Raji (cell line): Measurements from ENCODE around the gene FHIT.

Source experiments
- POLR2A ChIP-seq: IDR thresholded peaks from 2 replicates; pipeline ENCODE4 v1.6.1; 2011; ENCODE audit warnings: low read depth, low read length, control low read depth; ENCODE audit not compliant: insufficient read depth

FHIT gene

DNA sequence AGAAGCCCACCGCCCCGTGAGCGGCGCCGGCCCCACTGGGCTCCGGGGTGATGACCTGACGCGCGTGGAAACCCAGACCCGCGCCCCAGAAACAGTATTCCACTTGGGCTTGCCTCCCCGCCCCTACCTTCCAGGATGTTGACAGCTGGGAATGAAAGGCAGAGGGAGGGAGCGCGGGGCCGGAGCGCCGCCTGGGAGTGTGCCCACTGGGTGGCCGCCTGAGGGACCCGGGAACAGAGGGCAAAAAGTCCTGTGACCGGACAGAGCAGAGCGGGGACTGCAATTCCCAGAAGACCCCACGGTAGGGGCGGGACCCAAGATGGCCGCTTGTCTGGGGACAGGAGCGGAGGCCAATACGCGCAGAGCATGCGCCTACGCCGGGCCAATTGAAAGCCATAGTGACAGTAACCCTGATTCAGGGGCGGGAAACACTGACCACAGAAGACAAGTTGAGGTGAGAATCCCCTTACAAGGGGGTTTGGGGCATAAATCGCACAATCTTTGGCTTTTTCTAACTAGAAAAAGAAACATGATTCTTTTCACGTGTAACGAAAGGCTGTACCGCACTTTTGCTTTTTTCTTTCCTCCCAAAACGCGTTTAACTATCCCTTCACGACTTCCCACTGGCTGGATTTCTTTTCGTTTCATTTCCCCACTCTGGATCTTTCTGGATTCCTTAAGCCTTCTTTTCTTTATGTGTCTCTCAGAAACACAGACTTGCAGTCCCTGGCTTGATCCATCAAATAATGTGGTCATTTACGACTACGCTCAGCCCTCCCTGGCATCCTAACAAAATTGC, at the start of gene FHIT:
Gene FHIT (minus strand): TSS at position 279 of the 799 bp plus-strand sequence.
- TF ChIP-seq POLR2A, result peak; percentile 53

DNA sequence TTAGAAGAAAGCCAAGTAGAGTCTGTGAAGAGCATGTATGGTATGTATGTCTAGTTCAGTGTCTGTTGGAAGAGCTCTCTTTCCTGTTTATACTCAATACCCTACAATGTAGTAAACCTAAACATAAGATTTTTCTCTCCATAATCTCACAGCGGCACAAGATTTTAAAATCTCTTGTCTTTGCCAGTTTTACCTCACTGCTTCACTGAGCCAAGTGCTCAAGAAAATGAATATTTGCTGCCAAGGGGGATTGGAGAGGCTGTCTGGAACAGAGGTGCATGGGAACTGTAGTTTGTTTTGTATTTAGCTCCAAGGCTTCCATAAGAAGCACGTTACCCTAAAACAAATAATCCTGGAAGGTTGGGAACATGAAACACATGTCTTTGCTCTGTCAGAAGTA, 49.5 kb upstream of the FHIT start:
- TF ChIP-seq POLR2A, result no peak

DNA sequence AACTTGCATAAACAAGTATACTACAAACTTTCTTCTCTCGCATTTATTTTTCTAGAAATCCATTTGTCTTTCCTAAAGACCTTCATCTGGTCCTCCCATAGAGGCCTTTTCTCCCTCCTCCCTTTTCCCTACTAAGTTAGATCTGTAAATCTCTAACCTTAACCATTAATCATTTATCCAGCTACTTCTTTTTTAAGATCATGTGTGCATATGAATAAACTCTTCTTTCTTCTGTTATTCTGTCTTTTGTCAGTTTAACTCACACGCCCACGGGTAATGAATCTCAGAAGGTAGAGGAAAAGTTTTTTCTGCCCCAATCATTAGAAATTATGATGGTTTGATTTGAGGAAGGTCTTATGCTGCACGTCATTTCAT, 48.7 kb upstream of the FHIT start:
- TF ChIP-seq POLR2A, result no peak

DNA sequence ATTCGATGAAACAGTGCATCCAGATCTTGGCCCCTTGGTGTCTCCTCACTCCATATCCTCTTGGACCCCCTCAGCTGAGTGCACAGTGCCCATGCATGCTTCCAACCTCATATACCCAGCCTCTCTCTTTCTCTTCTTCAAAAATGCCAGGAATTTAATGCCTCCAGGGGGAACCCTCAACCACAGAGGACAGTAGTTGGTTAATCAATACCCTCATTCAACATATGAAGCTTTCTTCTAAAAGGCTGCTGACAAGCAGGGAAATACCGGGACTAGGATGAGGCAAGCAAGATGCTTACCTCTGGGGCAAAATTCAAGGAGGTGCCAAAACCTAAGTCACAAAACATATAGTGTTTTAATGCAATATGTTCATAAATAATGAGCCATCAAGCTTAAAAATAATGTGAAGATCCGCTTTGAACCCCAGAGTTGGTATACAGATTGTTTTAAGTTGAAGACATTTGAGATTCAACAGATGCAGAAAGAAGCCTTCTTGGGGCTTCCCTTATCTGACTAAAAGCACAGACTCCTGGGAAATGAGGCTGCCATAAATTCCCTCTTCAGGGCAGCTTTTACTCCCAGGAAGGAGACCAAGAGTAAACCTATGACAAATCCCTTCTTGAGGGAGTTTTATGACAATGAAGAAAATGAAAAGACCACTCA, 48.2 kb upstream of the FHIT start:
- TF ChIP-seq POLR2A, result no peak

DNA sequence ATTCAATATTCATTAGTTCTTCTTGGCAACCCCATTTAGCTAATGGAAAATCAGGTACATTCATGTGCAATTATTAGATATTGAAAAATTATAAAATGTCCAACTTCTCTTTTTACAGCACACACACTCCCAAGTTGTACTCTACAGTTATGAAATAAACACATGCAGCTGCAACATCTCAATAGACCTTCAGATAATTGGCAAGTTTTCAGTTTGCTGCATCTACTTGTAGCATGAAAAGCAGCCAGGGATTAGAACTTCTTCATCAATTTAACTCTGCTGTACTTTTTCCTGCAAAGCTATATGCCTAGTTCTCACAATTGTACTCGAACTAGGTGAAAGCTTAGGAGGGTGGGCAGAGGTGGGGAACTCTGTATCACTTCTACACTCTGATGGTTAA, 46.6 kb upstream of the FHIT start:
- no peak for TF ChIP-seq POLR2A

DNA sequence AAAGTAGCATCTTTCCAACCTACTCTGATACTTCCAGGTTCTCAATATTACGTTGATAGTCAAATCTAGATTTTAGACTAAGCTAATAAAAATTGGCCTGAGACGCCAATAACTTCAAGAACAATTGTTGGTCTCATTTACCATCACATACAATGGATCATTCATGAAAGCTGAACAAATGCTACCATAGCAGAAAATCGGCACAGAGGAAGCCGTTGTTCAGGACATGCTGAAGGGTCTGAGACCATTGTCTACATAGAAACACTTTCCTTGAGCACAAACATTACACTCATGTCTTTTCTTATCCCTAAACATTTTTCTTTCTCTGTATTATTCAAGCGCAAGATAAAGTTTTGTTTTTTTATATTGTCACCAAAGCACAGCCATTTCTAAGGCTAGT, 37.2 kb upstream of the FHIT start:
- TF ChIP-seq POLR2A, result no peak

DNA sequence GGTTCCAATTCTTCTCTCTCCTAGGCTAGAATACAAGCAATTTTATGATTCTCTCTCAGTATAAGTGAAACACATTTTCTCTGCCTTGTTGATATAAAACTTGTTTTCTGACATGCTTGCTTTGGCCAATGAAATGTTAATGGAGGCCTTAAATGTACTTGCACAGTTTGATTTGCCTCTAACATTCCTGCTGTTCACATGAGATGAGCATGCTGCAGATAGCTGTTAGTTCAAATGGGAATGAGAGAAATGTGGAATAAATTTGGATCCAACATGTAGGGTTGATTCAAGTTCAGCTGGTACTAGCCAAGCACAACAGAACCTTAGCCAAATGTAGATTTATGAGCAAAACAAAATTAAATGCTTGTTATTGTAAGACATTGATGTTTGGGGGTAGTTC, 32.6 kb upstream of the FHIT start:
- no peak for TF ChIP-seq POLR2A

DNA sequence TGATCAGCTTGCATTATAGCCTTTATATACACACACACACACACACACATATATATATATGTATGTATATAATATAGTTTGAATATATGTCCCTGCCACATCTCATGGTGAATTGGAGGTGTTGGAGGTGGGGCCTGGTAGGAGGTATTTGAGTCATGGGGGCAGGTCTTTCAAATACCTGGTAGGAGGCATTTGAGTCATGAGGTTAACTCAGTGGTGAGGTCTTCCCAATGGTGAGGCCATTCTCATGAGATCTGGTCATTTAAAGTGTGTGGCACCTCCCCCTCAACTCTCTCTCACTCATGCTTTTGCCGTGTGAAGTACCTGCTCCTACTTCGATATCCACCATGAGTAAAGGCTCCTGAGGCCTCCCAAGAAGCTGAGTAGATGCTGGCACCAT, 27.5 kb upstream of the FHIT start:
- TF ChIP-seq POLR2A, result no peak

DNA sequence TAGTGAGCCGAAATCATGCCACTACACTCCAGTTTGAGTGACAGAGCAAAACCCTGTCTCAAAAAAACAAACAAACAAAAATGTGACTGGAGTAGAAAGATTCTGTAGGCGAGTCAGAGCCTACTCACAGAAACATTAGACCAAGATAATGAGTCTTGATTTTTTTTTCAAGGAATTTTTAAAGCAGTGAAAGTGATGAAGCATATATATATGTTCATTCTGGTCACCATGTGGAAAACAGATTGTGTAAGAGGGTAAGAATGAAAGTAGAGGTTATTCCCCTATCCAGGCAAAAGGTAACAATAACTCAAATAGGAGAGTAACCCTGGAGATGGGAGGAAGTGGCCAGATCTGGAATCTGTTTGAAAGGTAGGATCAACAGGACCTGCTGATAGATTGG, 26.2 kb upstream of the FHIT start:
- no peak for TF ChIP-seq POLR2A

DNA sequence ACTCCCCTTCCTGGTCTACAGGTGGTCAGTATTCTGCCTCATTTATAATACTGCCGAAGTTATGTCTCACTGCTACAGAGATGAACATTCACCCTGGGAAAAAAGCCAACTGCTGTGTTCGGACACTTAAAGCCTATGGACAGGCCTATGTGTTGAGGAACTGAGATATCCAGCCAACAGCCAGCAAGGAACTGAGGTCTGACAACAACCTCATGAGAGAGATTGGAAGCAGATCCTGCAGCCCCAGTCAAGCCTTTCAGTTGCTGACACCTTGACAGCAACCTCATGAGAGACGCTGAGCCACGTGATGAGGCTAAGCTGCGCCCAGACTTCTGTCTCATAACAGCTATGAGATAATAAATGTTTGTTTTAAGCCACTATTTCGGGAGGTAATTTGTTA, 18.2 kb upstream of the FHIT start:
- TF ChIP-seq POLR2A, result no peak

DNA sequence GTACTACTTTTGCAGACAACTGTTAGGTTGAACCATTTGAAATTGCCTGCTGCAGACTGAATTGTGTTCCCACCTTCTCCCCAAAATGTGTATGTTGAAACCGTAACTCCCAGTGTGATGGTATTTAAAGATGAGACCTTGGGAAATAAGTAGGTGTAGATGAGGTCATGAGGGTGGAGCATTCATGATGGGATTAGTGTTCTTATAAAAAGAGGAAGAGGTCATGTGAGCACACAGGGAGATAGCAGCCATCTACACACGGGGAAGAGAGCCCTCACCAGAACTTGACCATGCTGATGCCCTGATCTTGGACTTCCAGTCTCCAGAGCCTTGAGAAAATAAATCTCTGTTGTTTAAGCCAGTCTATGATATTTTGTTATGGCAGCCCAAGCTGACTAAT, 17.4 kb upstream of the FHIT start:
- TF ChIP-seq POLR2A, result no peak

DNA sequence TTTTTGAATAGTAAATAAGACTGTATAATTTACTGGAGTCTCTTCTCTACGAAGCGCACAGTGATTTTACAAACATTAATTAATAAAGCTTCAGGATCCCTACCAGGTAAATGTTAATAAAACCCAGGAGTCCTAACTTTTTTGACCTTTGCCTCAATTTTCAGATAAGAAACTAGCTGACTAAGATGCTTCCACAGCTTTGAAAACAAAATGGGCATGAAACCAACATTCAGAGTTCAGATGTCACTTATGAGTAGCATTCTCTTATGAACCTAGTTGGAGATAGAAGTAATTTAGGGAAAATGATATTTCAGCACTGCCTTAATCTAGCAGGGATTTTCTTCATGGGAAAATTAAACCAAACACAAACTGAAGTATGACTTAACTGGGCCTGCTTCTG, 13.0 kb upstream of the FHIT start:
- TF ChIP-seq POLR2A, result no peak

DNA sequence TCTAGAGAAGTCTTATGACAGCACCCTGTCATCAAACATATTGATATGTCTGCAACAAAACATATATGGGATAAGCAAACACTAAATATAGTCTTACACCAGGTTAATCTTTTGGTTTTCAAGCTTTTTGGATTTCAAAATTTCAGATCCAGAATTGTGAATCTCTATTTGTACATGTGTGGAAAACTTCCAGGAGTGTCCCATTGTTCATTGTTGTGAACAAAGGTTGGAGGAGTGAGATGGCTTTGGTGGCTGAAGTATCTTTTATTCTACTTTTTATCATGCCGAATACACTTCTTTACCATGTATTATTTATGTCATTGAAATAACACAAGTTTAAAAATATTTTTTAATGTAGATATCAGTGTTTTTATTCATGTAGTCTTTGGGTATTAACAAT, 5.9 kb upstream of the FHIT start:
- TF ChIP-seq POLR2A, result no peak

DNA sequence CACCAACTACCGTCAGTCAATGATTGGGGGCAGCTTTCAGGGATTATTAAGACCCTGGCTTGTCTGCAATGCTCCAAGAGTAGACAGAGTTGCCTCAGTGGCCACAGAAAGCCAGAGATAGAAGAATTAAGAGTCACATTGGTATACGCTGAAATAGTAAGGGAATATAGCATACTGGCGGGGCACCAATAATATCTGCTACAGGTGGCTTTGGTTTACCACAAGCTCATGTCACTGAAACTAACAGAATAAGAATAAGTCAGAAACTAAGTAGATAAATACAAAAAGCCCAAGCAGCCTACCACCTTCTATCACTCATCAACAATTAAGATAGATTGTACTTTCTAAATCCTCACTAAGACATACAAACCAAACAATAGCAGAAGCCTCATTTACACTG, 2.5 kb upstream of the FHIT start:
- TF ChIP-seq POLR2A, result no peak

DNA sequence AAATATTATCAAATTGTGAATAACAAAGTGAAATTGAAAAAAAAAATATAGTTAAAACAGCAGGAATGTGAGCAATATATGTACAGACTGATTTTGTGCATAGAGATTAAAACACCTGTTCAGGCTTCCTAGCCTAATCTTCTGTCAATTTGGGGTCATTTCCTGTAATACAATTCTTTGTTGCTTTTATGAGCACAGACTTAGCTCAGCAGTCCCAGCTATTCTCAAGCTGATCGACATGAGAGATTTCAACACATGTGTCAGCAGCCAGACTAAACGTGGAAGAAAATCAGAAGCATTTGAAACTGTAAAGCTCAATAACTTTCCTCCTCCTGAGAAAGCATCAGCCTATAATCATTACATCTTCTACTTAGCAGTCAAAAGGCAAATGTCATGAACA, 1.6 kb upstream of the FHIT start:
- no peak for TF ChIP-seq POLR2A

DNA sequence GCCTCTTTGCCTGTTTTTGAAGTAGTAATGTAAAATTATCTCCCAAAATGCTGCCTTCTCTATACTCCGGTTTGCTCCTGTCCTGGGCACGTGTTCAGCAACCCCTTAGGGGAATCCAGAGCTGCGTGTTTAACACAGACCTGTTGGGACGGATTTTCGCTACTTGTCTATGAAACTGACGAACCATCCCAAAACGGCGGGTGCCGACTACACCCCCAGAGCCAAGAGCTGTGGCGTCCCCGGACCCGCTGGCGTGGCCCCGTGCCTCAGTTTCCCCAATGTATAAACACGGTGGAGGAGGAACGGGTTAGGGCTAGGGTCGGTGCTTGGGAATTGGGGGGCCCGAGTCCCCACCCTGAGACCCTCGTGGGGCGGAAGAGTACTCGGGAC, 473 bp downstream of the FHIT start:
- no peak; the same call in 1 of the 2 replicates for TF ChIP-seq POLR2A

DNA sequence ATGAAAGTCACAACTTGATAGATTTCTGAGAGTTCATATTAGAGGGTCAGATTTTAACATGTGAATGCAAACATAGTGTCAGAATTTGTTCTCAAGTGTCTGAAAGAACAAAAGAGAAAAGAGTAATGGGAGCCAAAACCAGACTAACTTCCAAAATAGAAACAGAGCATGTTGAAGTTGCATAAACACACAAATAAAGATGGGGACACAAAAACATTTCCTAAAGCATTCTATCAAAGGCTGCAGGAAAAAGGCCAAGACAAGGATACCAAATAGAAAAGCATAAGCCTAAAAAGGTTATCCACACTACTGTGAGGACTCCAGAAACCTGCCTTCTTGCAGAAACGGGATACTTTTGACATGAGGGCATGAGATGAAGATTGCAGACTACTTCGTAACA, 2.8 kb downstream of the FHIT start:
- no peak for TF ChIP-seq POLR2A

DNA sequence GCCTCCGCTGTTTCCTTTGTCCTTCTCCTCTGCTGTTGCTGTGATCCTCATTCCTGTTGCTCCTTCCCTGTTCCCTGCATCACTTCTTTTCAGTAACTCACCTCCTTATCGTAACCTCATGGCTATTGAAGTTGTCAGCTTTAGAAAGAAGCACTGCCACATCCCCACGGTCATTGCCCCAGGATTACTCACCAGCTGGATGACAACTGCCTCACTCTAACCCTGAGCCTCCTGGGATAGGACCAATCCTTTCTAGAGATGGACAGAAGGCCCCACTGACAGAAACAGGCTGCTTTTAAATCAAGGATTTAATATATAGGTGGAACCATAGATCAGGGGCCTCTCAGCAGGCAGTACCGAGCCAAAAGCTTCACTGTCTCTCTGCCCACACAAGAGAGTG, 4.1 kb downstream of the FHIT start:
- no peak for TF ChIP-seq POLR2A

DNA sequence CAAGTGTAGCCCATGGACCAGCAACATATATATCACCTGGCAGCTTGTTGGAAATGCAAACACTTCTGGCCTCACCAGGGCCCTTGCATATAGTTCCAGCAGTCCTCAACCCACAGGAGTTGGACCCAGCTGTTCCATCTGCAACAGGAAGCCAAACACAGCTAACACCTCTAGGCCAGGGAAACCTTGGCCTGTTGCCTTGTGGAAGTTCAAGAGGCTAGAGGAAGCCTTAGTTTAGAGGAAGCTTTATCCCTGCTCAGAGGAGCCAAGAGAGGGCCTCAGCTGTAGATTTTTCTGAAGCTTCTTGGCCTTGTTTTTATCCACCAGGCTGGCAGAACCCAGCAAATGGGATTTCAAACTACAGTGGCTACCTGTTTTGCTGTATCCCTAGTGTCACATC, 11.4 kb downstream of the FHIT start:
- no peak for TF ChIP-seq POLR2A
